ENCODE measurements around the gene MED9. TPM values are rescaled to one million over a fixed set of nuclear protein-coding genes. Genes with fewer than 3 reads are reported as not detected.
"Not testable (repeated sequence)": the region's sequence is repeated elsewhere in the genome, so short reads cannot be mapped to it uniquely, and the experiment has no call there.

MED9 gene
- polyA plus RNA-seq, 4 donors, result 11.6 to 18.6 (median 16.9) TPM

- Histone ChIP-seq H3K36me3 (ENCODE audit: control insufficient read depth in 3 of 3, insufficient read depth in 2 of 3, low read depth in 1 of 3, low read length in 3 of 3) (no peaks in the 10 kb centered on the region), H3K9me3 (ENCODE audit: control insufficient read depth in 2 of 2, insufficient read depth in 1 of 2, low read depth in 1 of 2, low read length in 1 of 2) (no peaks in the 10 kb centered on the region), H3K27ac (ENCODE audit: low read depth in 1 of 3, low read length in 2 of 3) (no peak overlapping the region), H3K4me1 (ENCODE audit: control insufficient read depth in 3 of 3, insufficient read depth in 2 of 3, low read depth in 1 of 3, low read length in 2 of 3) (peaks cover 0 to 9% (median 0%) of the 10 kb centered on the region in 3 donors), H3K4me3 (ENCODE audit: low read depth in 1 of 3, low read length in 3 of 3) (no peak overlapping the region), H3K27me3 (ENCODE audit: control insufficient read depth in 3 of 3, insufficient read depth in 3 of 3, low read length in 3 of 3) (no peaks in the 10 kb centered on the region)
- WGBS, 3 donors, result 94 to 100% (median 99%) methylated on average over 4 of the region's 4 CpGs
- no peak for FAIRE-seq
- no peak for DNase-seq
Observed at GRCh38 chr17:17460038-17460437, 16.8 kb upstream of the MED9 start.

- Histone ChIP-seq H3K4me1 (ENCODE audit: control insufficient read depth in 3 of 3, insufficient read depth in 2 of 3, low read depth in 1 of 3, low read length in 2 of 3) (peaks cover 0 to 11% (median 0%) of the 10 kb centered on the region in 3 donors), H3K27me3 (ENCODE audit: control insufficient read depth in 3 of 3, insufficient read depth in 3 of 3, low read length in 3 of 3) (no peaks in the 10 kb centered on the region), H3K36me3 (ENCODE audit: control insufficient read depth in 3 of 3, insufficient read depth in 2 of 3, low read depth in 1 of 3, low read length in 3 of 3) (no peaks in the 10 kb centered on the region), H3K9me3 (ENCODE audit: control insufficient read depth in 2 of 2, insufficient read depth in 1 of 2, low read depth in 1 of 2, low read length in 1 of 2) (no peaks in the 10 kb centered on the region), H3K27ac (ENCODE audit: low read depth in 1 of 3, low read length in 2 of 3) (peak overlapping the region in 1 of 3 donors; percentile 76), H3K4me3 (ENCODE audit: low read depth in 1 of 3, low read length in 3 of 3) (no peak overlapping the region)
- 27 to 59% (median 46%) methylated on average over 15 of the region's 15 CpGs for WGBS, 3 donors
- FAIRE-seq (no peak), DNase-seq (peak; percentile 46 to 80)
Observed at GRCh38 chr17:17462048-17462824, 14.6 kb upstream of the MED9 start.

- 78 to 91% (median 91%) methylated on average over 6 of the region's 6 CpGs for WGBS, 3 donors
- no peaks in the 10 kb centered on the region for H3K9me3 ChIP-seq (ENCODE audit: control insufficient read depth in 2 of 2, insufficient read depth in 1 of 2, low read depth in 1 of 2, low read length in 1 of 2)
- H3K27me3 ChIP-seq (ENCODE audit: control insufficient read depth in 3 of 3, insufficient read depth in 3 of 3, low read length in 3 of 3), result no peaks in the 10 kb centered on the region
- FAIRE-seq, result no peak
- peaks cover 0 to 16% (median 0%) of the 10 kb centered on the region in 3 donors for H3K4me1 ChIP-seq (ENCODE audit: control insufficient read depth in 3 of 3, insufficient read depth in 2 of 3, low read depth in 1 of 3, low read length in 2 of 3)
- no peaks in the 10 kb centered on the region for H3K36me3 ChIP-seq (ENCODE audit: control insufficient read depth in 3 of 3, insufficient read depth in 2 of 3, low read depth in 1 of 3, low read length in 3 of 3)
- DNase-seq, result no peak
- H3K4me3 ChIP-seq (ENCODE audit: low read depth in 1 of 3, low read length in 3 of 3), result no peak overlapping the region
- H3K27ac ChIP-seq (ENCODE audit: low read depth in 1 of 3, low read length in 2 of 3), result no peak overlapping the region
Observed at GRCh38 chr17:17463821-17464220, 13.0 kb upstream of the MED9 start.

- peaks cover 0 to 16% (median 0%) of the 10 kb centered on the region in 3 donors for H3K4me1 ChIP-seq (ENCODE audit: control insufficient read depth in 3 of 3, insufficient read depth in 2 of 3, low read depth in 1 of 3, low read length in 2 of 3)
- not testable (repeated sequence) for FAIRE-seq; H3K4me3 ChIP-seq (ENCODE audit: low read depth in 1 of 3, low read length in 3 of 3); DNase-seq; H3K27me3 ChIP-seq (ENCODE audit: control insufficient read depth in 3 of 3, insufficient read depth in 3 of 3, low read length in 3 of 3); H3K27ac ChIP-seq (ENCODE audit: low read depth in 1 of 3, low read length in 2 of 3); H3K36me3 ChIP-seq (ENCODE audit: control insufficient read depth in 3 of 3, insufficient read depth in 2 of 3, low read depth in 1 of 3, low read length in 3 of 3); H3K9me3 ChIP-seq (ENCODE audit: control insufficient read depth in 2 of 2, insufficient read depth in 1 of 2, low read depth in 1 of 2, low read length in 1 of 2)
- 29 to 53% (median 52%) methylated on average over 1 of the region's 1 CpG for WGBS, 3 donors
Observed at GRCh38 chr17:17465878-17466277, 10.9 kb upstream of the MED9 start.

- Histone ChIP-seq H3K4me1 (ENCODE audit: control insufficient read depth in 3 of 3, insufficient read depth in 2 of 3, low read depth in 1 of 3, low read length in 2 of 3) (peaks cover 0 to 16% (median 0%) of the 10 kb centered on the region in 3 donors), H3K4me3 (ENCODE audit: low read depth in 1 of 3, low read length in 3 of 3) (no peak overlapping the region), H3K9me3 (ENCODE audit: control insufficient read depth in 2 of 2, insufficient read depth in 1 of 2, low read depth in 1 of 2, low read length in 1 of 2) (no peaks in the 10 kb centered on the region), H3K27ac (ENCODE audit: low read depth in 1 of 3, low read length in 2 of 3) (no peak overlapping the region), H3K27me3 (ENCODE audit: control insufficient read depth in 3 of 3, insufficient read depth in 3 of 3, low read length in 3 of 3) (peaks cover 0 to 9% (median 0%) of the 10 kb centered on the region in 3 donors), H3K36me3 (ENCODE audit: control insufficient read depth in 3 of 3, insufficient read depth in 2 of 3, low read depth in 1 of 3, low read length in 3 of 3) (no peaks in the 10 kb centered on the region)
- no peak for FAIRE-seq
- DNase-seq, result no peak
- WGBS, 3 donors, result 57 to 78% (median 73%) methylated on average over 5 of the region's 5 CpGs
Observed at GRCh38 chr17:17466511-17466910, 10.3 kb upstream of the MED9 start.

- Histone ChIP-seq H3K36me3 (ENCODE audit: control insufficient read depth in 3 of 3, insufficient read depth in 2 of 3, low read depth in 1 of 3, low read length in 3 of 3) (no peaks in the 10 kb centered on the region), H3K9me3 (ENCODE audit: control insufficient read depth in 2 of 2, insufficient read depth in 1 of 2, low read depth in 1 of 2, low read length in 1 of 2) (no peaks in the 10 kb centered on the region), H3K27me3 (ENCODE audit: control insufficient read depth in 3 of 3, insufficient read depth in 3 of 3, low read length in 3 of 3) (peaks cover 0 to 9% (median 0%) of the 10 kb centered on the region in 3 donors), H3K4me1 (ENCODE audit: control insufficient read depth in 3 of 3, insufficient read depth in 2 of 3, low read depth in 1 of 3, low read length in 2 of 3) (peaks cover 0 to 13% (median 0%) of the 10 kb centered on the region in 3 donors), H3K4me3 (ENCODE audit: low read depth in 1 of 3, low read length in 3 of 3) (no peak overlapping the region), H3K27ac (ENCODE audit: low read depth in 1 of 3, low read length in 2 of 3) (no peak overlapping the region)
- WGBS, 3 donors, result 73 to 84% (median 74%) methylated on average over 5 of the region's 5 CpGs
- DNase-seq (no peak), FAIRE-seq (no peak)
Observed at GRCh38 chr17:17467016-17467415, 9.8 kb upstream of the MED9 start.

- Histone ChIP-seq H3K4me1 (ENCODE audit: control insufficient read depth in 3 of 3, insufficient read depth in 2 of 3, low read depth in 1 of 3, low read length in 2 of 3) (peaks cover 0 to 7% (median 0%) of the 10 kb centered on the region in 3 donors), H3K36me3 (ENCODE audit: control insufficient read depth in 3 of 3, insufficient read depth in 2 of 3, low read depth in 1 of 3, low read length in 3 of 3) (no peaks in the 10 kb centered on the region), H3K27me3 (ENCODE audit: control insufficient read depth in 3 of 3, insufficient read depth in 3 of 3, low read length in 3 of 3) (peaks cover 0 to 9% (median 0%) of the 10 kb centered on the region in 3 donors), H3K9me3 (ENCODE audit: control insufficient read depth in 2 of 2, insufficient read depth in 1 of 2, low read depth in 1 of 2, low read length in 1 of 2) (no peaks in the 10 kb centered on the region), H3K27ac (ENCODE audit: low read depth in 1 of 3, low read length in 2 of 3) (peak overlapping the region in 1 of 3 donors; percentile 42), H3K4me3 (ENCODE audit: low read depth in 1 of 3, low read length in 3 of 3) (no peak overlapping the region)
- FAIRE-seq (no peak), DNase-seq (peak; percentile 82 to 89)
- 23 to 54% (median 29%) methylated on average over 5 of the region's 5 CpGs for WGBS, 3 donors
Observed at GRCh38 chr17:17467720-17468119, 9.1 kb upstream of the MED9 start.

GRCh38 chr17:17468217-17469010 lies 8.4 kb upstream of the MED9 start:
- Histone ChIP-seq H3K27me3 (ENCODE audit: control insufficient read depth in 3 of 3, insufficient read depth in 3 of 3, low read length in 3 of 3) (peaks cover 0 to 9% (median 0%) of the 10 kb centered on the region in 3 donors), H3K4me3 (ENCODE audit: low read depth in 1 of 3, low read length in 3 of 3) (no peak overlapping the region), H3K9me3 (ENCODE audit: control insufficient read depth in 2 of 2, insufficient read depth in 1 of 2, low read depth in 1 of 2, low read length in 1 of 2) (no peaks in the 10 kb centered on the region), H3K4me1 (ENCODE audit: control insufficient read depth in 3 of 3, insufficient read depth in 2 of 3, low read depth in 1 of 3, low read length in 2 of 3) (peaks cover 0 to 7% (median 0%) of the 10 kb centered on the region in 3 donors), H3K27ac (ENCODE audit: low read depth in 1 of 3, low read length in 2 of 3) (peak overlapping the region in 1 of 3 donors; percentile 42), H3K36me3 (ENCODE audit: control insufficient read depth in 3 of 3, insufficient read depth in 2 of 3, low read depth in 1 of 3, low read length in 3 of 3) (no peaks in the 10 kb centered on the region)
- FAIRE-seq (no peak), DNase-seq (no peak)
- WGBS, 3 donors, result 64 to 75% (median 68%) methylated on average over 5 of the region's 5 CpGs

Measured in small intestine (tissue), 7 donors.